Adipose tissue (tissue), 3 donors: ENCODE data around the gene FUT9. TPM values are rescaled to one million over a fixed set of nuclear protein-coding genes. Genes with fewer than 3 reads are reported as not detected.

ENCODE experiments used
- H3K27ac ChIP-seq: one replicate; pipeline ENCODE4 v1.5.1; 2013; ENCODE audit warnings: low read depth, low read length
- WGBS, 3 donors: extraction: QIAGEN DNeasy Blood & Tissue Kit; methylation state at CpG; one replicate each; pipeline ENCODE4 v1.1.7; 2013; 5-methylcytosine and 5-hydroxymethylcytosine counted together
- polyA plus RNA-seq, 3 donors: library from polyadenylated mRNA; stranded (reverse); fragments of 200-250 nt; gene quantifications; one replicate each; pipeline ENCODE4 v1.2.3, GENCODE V29; 2013
- donor health status: healthy with polysubstance abuse.
- donor health status: Bipolar disorder and iron deficiency.
- donor health status: healthy.

Gene FUT9
- polyA plus RNA-seq, 3 donors, result 0.05 to 0.16 TPM; not detected in 1

DNA sequence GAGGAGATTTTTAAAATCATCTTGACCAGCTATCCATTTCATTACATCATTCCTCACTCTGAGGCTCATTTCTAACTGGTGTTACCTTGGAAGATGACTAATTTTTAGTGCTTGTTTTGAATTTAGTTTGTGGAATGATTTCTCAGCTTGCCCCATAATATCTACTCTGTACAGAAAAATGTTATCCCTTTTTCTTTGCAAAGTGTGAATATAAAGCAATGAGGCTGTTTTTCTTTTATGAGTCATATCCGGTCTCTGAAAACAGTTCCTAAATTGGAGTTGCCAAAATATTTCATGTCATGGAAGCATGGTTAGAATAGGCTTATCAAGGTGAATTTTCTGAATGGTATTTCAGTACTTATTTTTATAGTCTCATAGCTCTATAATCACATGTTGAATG, 43.8 kb downstream of the FUT9 start:
- WGBS, 3 donors, result 64 to 79% (median 70%) methylated on average over 1 of the region's 1 CpG
- H3K27ac ChIP-seq, result no peak overlapping the region

DNA sequence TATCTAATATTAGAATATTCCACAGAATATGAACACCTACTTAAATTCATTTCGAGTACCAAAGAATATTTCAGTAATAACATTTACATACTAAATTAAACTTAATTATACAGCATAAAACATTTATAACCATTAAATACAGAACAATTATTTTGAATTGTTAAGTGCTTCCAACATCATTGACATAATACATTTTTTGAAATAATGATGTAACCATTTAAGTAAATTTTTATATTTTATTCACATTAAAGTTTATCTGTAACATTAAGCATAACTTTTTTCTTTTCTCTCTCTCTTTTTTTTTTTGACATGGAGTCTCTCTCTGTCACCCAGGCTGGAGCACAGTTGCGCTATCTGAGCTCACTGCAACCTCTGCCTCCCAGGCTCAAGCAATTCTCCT, 44.5 kb downstream of the FUT9 start:
- 81 to 89% (median 84%) methylated on average over 2 of the region's 2 CpGs for WGBS, 3 donors
- H3K27ac ChIP-seq, result no peak overlapping the region

DNA sequence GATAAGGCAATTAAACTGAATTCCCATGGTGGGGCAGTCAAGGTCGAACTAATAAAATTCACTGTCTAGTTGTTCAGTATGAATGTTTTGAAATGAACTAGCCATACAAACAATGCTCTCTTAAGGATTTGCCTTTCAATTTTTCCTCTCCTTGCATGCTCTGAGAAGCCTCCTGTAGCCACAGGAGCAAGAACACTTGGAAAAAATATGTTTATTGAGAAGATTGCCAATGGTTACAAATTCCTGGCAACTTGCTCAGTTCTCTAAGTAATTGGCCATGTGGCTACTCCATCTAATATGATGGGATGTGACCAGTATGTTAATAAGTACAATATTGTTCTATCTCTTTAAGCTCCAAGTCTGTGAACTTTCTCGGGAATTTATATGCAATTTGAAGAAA, 49.4 kb downstream of the FUT9 start:
- 60 to 68% (median 67%) methylated on average over 2 of the region's 2 CpGs for WGBS, 3 donors
- no peak overlapping the region for H3K27ac ChIP-seq

DNA sequence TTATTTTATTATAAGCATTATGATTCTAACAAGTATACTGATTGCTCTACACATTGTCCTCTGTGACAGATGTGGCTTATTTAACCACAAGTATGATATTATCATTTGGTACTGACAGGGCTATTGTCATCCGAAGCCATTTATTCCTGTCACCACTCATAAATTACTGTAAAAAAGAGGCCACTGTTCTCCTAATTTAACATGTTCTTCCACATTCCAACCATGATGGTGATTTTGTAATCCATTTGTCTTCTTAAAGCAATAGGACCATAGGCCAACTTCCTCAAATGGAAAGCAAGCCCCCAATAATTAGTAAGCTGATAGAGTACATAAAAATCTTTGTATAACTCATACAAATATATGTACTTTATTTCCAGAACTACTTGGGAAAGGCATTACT, 50.6 kb downstream of the FUT9 start:
- 83 to 94% (median 87%) methylated on average over 1 of the region's 1 CpG for WGBS, 3 donors
- H3K27ac ChIP-seq, result no peak overlapping the region

DNA sequence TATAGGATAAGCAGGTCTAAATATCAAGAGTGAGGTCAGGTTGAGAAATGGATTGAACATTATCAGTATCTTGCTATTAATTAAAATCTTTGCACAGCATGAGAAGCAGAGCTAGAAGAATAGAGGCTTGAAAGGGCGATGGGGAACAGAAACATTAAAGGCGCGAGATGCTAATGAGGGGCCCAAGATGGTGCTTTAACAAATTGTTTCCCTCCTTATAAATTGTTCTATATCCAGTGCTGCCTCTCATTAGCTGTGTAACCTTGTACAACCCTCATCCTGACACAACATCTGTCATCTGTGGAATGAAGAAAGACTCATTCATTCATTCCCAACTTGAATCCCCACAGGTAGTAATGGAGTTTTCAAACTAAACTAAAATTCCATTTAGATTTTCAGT, 57.8 kb downstream of the FUT9 start:
- 95 to 96% (median 96%) methylated on average over 3 of the region's 3 CpGs for WGBS, 3 donors
- H3K27ac ChIP-seq, result no peak overlapping the region

DNA sequence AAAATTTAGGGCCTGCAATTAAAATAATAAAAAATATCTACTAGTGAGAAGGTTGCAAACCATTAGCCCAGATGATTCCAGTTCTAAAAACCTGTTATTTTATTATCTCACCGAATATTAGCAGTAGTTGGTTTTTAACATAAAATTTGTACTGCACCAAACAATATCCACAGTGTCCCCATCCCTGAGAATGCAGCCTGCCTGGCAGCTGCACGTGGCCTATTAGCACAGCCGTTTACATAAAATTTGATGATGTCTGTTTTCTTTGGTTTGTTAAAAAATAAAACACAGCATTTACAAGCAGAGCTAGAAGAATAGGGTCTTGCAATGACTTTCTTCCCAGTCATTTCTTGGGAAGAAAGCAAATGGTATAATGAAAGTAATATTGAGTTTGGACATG, 58.2 kb downstream of the FUT9 start:
- 51 to 70% (median 68%) methylated on average over 3 of the region's 3 CpGs for WGBS, 3 donors
- no peak overlapping the region for H3K27ac ChIP-seq

DNA sequence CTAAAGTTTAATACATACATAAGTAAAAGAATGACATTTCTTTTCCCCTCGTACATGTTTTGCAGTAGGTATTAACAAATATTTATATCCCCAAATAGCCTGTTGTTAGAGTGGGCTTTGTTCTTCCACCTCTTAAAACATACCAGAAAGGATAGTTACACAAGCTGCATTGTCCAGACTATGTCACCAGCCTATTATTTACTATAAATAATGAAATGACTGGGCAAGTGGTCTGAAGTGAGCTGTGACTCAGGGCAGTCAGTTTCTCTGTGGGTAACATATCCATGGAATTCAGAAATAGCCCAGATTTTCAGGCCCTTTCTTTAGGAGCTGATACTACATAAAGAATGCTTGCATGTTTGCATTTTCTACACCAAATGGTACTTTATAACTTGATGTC, 60.1 kb downstream of the FUT9 start:
- no peak overlapping the region for H3K27ac ChIP-seq
- 58 to 75% (median 69%) methylated on average over 1 of the region's 1 CpG for WGBS, 3 donors

DNA sequence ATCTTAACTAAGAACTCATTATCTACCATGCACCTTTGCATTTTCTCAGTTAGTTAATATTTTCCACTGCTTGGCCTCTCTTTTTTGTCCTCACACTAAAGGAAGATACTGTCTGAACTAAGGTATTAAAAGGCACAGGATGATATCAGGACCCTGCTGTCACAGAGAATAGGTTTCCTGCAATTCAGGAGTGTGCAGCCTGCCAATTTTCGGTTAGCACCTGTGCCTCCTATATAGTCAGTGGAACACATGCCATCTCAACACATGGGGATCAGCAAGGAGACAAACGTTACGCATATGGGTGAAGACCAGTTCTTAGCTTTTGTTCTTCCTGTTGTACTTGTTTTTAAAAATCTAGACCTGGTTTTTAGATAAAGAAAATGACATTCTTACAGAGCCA, 71.0 kb downstream of the FUT9 start:
- no peak overlapping the region for H3K27ac ChIP-seq
- WGBS, 3 donors, result 58 to 81% (median 80%) methylated on average over 3 of the region's 3 CpGs

DNA sequence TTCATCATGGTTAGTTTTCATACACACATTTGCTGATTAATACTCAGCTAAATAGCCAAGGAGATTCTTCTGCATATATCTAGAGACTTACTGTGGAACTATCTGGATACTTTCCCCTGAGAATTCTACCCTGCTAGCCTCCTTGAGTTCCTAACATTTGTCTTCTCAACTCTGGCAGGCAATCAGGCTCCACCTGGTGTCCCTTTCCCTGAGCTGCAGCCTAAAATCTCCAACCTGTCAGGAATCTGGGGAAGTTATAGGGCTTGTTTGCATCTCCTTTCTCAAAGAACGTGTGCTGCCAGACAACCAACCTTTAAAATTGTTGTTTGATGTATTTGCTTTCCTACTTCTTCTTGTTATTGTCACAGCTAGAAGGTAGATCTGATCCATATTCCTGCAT, 73.4 kb downstream of the FUT9 start:
- H3K27ac ChIP-seq, result no peak overlapping the region
- 32 to 41% (median 39%) methylated on average over 1 of the region's 1 CpG for WGBS, 3 donors

DNA sequence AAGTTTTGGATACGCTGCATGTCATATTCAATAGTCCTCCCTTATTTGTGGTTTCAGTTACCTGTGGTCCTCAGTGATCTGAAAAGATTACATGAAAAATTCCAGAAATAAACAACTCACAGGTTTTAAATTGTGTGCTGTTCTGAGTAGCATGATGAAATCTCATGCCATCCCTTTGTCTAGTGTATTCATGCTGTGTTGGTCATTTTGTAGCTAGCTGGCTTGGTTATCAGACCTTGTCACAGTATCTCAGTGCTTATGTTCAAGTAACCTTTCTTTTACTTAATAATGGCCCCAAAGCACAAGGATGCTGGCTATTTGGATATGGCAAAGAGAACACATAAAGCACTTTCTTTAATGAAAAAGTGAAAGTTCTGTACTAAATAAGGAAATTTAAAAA, 78.3 kb downstream of the FUT9 start:
- 89 to 94% (median 89%) methylated on average over 1 of the region's 1 CpG for WGBS, 3 donors
- H3K27ac ChIP-seq, result no peak overlapping the region

DNA sequence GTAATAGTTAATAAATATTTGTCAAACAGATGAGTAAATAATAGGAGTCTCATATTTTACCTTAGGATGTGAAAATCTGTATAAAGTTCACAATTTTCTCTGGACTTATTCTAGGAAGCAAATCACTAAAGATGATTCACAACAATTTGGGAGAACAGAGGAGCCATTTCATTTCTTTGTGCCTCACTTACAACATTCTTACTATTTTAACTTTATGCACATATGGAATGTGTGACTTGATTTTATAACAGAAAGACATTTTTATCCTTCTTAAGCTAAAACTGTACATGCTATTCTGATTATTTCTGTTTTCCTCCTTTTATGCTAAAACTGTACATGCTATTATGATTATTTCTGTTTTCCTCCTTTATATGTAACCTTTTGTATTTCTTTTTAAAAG, 83.3 kb downstream of the FUT9 start:
- no peak overlapping the region for H3K27ac ChIP-seq

DNA sequence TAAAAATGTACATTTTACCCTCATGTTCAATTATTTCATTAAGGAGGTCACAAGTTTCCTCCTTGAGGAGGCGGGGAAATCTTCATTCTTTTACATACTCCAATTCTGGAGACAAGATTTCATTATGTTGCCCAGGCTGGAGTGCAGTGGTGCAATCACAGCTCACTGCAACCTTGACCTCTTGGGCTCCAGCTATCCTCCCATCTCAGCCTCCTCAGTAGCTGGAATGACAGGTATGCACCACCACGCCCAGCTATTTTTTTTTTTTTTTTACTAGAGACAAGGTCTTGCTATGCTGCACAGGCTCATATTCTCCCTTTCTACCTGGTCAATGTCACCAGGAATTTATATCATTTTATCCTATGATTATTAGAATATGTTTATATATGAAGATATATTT, 85.8 kb downstream of the FUT9 start:
- H3K27ac ChIP-seq, result no peak overlapping the region
- WGBS, 3 donors, result 78 to 87% (median 79%) methylated on average over 2 of the region's 2 CpGs

DNA sequence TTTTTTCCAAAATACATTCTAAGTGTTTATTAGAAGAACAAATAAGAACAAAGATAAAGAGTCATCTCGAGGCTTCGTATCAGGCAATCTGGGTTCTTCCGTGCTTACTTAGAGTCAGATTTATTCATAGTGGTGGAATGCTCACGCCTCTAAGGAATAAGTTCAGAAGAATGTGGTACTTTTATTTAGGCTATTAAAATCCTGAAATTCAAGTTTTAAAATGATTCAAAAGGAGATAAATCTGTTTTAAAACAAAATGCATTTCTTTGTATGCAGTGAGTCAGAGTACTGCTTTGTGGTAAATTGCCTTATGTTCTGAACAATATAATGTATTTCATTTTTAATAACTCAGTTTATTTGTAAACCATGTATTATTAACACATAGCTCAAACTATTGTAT, 89.1 kb downstream of the FUT9 start:
- 84 to 86% (median 85%) methylated on average over 4 of the region's 4 CpGs for WGBS, 3 donors

DNA sequence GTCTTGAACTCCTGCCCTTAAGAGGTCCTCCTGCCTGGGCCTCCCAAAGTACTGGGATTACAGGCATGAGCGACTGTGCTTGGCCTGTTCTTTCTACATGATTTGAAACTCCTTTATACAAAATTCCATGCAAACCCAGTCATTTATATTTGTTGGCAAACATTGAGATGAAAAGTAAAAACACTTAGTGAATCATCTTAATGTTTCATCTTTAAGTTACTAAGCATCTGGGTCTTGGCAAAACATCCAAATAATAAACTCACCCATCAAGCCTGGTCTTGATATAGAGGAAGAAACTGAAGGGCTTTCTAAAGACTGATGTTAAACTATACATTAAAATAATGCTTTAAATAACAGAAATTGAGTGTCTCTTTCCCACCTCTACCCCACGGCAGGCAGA, 95.1 kb downstream of the FUT9 start:
- WGBS, 3 donors, result 69 to 80% (median 73%) methylated on average over 2 of the region's 2 CpGs
- H3K27ac ChIP-seq, result no peak overlapping the region

More for the DNA sequence above, 89.1 kb downstream of the FUT9 start:
- no peak overlapping the region for H3K27ac ChIP-seq

DNA sequence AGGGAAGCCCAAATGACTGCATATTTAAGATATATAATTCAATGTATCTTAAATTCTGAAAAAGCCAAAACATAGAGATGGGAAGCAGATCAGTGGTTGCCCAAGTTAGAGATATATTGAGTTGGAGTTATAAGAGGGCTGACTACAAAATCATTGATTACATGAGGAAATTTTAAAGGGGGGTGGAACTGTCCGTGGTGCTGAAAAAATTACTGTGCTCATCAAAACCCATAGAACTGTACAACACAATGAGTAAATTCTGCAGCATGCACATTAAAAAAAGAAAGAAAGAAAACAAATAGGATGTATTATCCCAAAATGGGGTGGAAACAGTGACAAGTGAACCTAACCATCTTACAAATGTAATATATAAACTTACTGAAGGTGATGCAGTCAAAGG, 100.9 kb downstream of the FUT9 start:
- H3K27ac ChIP-seq, result no peak overlapping the region
- WGBS, 3 donors, result 21 to 35% (median 34%) methylated on average over 1 of the region's 1 CpG

DNA sequence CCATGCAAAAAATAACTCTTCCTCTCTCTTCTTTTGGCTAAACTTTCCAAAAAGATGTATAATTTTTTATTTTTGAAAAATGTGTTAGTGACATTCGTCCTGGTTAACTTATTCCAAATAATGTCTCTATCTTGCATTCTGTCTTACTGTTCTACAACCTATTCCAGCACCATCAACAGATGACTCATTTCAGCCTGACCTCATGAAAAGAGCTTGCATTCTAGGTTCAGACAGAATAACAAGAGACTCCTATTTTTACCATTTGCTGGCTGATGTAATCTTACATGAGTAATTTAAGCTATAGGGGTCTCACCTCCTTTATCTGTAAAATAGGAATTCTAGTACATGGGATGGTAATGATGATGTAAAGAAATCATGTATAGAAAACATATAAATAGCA, 109.0 kb downstream of the FUT9 start:
- whole genome bisulfite sequencing, 3 donors, result 45 to 50% (median 47%) methylated on average over 1 of the region's 1 CpG
- no peak overlapping the region for H3K27ac ChIP-seq

DNA sequence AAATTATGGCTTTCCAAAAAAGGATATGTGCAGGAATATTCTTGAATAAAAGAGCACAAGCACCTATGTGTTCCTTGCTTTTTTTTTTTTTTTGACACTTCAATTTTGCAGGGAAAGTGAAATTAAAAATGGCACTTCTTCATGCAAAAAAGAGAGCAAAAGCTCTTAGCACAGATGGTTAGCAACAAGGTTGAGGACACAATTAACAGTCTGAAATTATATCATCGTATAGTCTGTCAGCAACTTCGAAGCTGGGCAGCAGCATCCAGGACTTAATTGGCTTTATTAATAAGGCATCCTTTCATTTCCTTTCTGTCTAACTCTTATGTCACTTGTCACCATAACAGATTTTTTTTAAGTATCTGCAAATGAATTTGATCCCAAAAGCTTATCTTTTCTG, 122.6 kb downstream of the FUT9 start:
- 81 to 92% (median 92%) methylated on average over 2 of the region's 2 CpGs for WGBS, 3 donors
- no peak overlapping the region for H3K27ac ChIP-seq

DNA sequence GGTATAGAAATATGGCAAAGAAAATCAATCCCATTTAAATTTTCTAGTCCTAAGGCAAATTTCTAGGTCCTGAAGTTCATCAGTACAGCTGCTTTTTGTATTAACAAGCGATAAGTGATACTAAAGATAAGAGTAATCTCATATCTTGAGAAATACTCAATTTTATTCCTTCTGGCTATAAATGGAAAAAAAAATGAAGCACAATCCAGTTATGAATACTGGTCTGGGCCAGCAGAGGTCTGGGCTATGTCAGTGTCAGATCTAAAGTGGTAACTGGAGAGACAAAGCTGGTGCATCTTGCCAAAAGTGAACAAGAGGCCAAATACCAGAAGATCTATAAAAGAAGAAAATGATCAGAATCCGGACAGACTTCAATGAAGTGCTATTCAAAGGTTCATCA, 126.4 kb downstream of the FUT9 start:
- 45 to 54% (median 48%) methylated on average over 2 of the region's 2 CpGs for WGBS, 3 donors
- no peak overlapping the region for H3K27ac ChIP-seq

DNA sequence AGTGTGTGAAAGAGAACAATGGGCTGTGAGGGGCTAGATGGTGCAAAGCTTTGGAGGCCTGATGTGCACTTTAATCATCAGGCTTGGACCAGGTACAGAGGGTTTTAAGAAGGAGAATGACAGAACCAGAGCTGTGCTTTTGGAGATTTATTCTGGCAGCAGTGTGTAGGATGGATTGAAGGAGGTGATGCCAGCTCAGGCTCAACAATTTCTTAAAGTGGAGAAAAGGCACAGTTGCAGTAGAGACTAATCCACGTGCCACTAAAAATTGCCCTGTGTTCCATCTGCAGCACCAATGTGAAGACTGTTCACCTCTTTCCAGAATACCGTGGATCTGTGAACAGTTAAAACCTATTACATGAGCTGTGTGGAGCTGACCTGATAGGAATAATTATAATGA, 134.7 kb downstream of the FUT9 start:
- no peak overlapping the region for H3K27ac ChIP-seq
- 70 to 76% (median 72%) methylated on average over 2 of the region's 2 CpGs for WGBS, 3 donors

DNA sequence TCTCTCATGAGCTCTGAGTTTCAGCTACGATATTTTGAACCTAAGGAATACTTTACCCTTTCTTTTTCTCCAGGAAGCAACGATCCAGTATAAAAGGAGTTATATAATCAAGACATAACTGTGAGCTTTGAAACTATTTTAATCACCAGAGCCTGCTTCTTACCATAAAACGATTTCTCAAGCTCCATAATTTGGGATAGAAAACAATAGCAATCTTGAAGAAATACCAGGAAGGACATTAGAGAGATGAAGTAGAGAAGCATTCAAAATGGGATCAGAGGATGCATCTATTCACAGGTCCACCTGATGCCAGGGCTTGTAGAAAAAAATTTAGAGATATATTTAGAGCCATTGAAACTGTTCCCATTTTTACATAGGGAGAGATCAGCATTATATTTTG, 135.9 kb downstream of the FUT9 start:
- WGBS, 3 donors, result 48 to 69% (median 55%) methylated on average over 3 of the region's 3 CpGs
- H3K27ac ChIP-seq, result no peak overlapping the region

DNA sequence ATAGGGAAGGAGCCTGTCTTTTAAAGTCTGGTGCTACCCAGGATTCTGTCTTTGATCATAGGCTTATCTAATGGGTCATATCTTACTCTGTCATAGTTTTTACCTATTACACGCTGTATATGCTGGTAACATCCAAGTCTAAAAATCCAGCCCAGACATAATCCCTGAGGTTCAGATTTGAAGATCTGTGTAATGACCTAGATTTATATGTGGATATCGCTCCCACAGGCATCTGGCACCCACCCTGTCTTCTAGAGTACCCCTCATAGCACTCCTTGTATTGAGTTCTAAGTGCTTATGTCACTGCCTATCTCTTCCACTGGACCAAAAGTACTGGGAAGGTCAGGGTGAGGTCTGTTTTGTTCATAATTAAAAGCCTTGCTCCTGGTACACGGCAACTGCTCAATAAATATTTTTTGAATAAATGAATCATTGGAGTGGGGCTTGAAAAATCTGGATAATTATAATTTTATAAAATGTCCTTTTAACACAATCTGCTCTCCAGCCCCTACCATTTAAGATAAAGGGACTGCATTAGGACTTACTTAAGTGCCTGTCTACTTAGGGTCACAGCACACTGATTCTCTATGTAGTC, 136.4 kb downstream of the FUT9 start:
- no peak overlapping the region for H3K27ac ChIP-seq
- 79 to 83% (median 81%) methylated on average over 3 of the region's 3 CpGs for WGBS, 3 donors
